ENCODE measurements around the gene ZDHHC9. TPM values are rescaled to one million over a fixed set of nuclear protein-coding genes. Genes with fewer than 3 reads are reported as not detected.

ZDHHC9 gene
- total RNA-seq, 4 donors from 2014 or later = 4.2 to 19.7 (median 13.1) TPM

- Histone ChIP-seq H3K36me3 (no peaks in the 10 kb centered on the region), H3K4me3 (no peak overlapping the region), H3K27me3 (no peaks in the 10 kb centered on the region), H3K27ac (replicated peaks in 1 of 4) (no peak overlapping the region), H3K4me1 (no peaks in the 10 kb centered on the region), H3K9me3 (peaks cover 0 to 3% (median 0%) of the 10 kb centered on the region in 4 donors)
- no peak for DNase-seq (ENCODE audit: extremely low spot score)
- WGBS = 83% methylated on average over 14 of the region's 18 CpGs
- intact Hi-C loops (cut with DNase I) = no loop called here
- TF ChIP-seq POLR2A (IDR thresholded peaks at IDR 0.05; ENCODE audit: low read depth) (no peak), POLR2AphosphoS5 (IDR thresholded peaks at IDR 0.05) (no peak), EP300 (IDR thresholded peaks at IDR 0.05) (no peak), CTCF (IDR thresholded peaks at IDR 0.05) (no peak)
These were observed 50.9 kb downstream of the ZDHHC9 start for GRCh38 chrX:129792586-129793291.

- no peak overlapping the region for H3K4me3 ChIP-seq
- WGBS = 77% methylated on average over 10 of the region's 11 CpGs
- intact Hi-C loops (cut with DNase I) = no loop called here
- peaks cover 0 to 3% (median 0%) of the 10 kb centered on the region in 4 donors for H3K9me3 ChIP-seq
- DNase-seq (ENCODE audit: extremely low spot score) = no peak
- no peaks in the 10 kb centered on the region for H3K27me3 ChIP-seq
- H3K27ac ChIP-seq (replicated peaks in 1 of 4) = no peak overlapping the region
- no peaks in the 10 kb centered on the region for H3K36me3 ChIP-seq
- no peaks in the 10 kb centered on the region for H3K4me1 ChIP-seq
- TF ChIP-seq CTCF (IDR thresholded peaks at IDR 0.05) (no peak), POLR2A (IDR thresholded peaks at IDR 0.05; ENCODE audit: low read depth) (no peak), POLR2AphosphoS5 (IDR thresholded peaks at IDR 0.05) (no peak)
These were observed 51.6 kb downstream of the ZDHHC9 start for GRCh38 chrX:129791961-129792570.

GRCh38 chrX:129791336-129791735, 52.4 kb downstream of the ZDHHC9 start:
- TF ChIP-seq POLR2A (IDR thresholded peaks at IDR 0.05; ENCODE audit: low read depth) (no peak), CTCF (IDR thresholded peaks at IDR 0.05) (no peak), POLR2AphosphoS5 (IDR thresholded peaks at IDR 0.05) (no peak), EP300 (IDR thresholded peaks at IDR 0.05) (no peak)
- Histone ChIP-seq H3K4me3 (no peak overlapping the region), H3K27ac (replicated peaks in 1 of 4) (no peak overlapping the region), H3K36me3 (no peaks in the 10 kb centered on the region), H3K4me1 (no peaks in the 10 kb centered on the region), H3K9me3 (peaks cover 0 to 3% (median 0%) of the 10 kb centered on the region in 4 donors), H3K27me3 (no peaks in the 10 kb centered on the region)
- DNase-seq (ENCODE audit: extremely low spot score) = no peak
- 83% methylated on average over 8 of the region's 8 CpGs for WGBS
- intact Hi-C loops (cut with DNase I) = no loop called here

- no peak overlapping the region for H3K4me3 ChIP-seq
- H3K9me3 ChIP-seq = peaks cover 0 to 3% (median 0%) of the 10 kb centered on the region in 4 donors
- 98% methylated on average over 9 of the region's 9 CpGs for WGBS
- H3K4me1 ChIP-seq = no peaks in the 10 kb centered on the region
- DNase-seq (ENCODE audit: extremely low spot score) = no peak
- H3K36me3 ChIP-seq = no peaks in the 10 kb centered on the region
- no peak overlapping the region for H3K27ac ChIP-seq (replicated peaks in 1 of 4)
- no peaks in the 10 kb centered on the region for H3K27me3 ChIP-seq
- TF ChIP-seq CTCF (IDR thresholded peaks at IDR 0.05) (no peak), EP300 (IDR thresholded peaks at IDR 0.05) (no peak), POLR2AphosphoS5 (IDR thresholded peaks at IDR 0.05) (no peak), POLR2A (IDR thresholded peaks at IDR 0.05; ENCODE audit: low read depth) (no peak)
- intact Hi-C loops (cut with DNase I) = no loop called here
These were observed 52.9 kb downstream of the ZDHHC9 start for GRCh38 chrX:129790808-129791207.

All from esophagus muscularis mucosa (tissue), 4 donors.